ENCODE data around the gene PREX1.

Gene PREX1

DNA sequence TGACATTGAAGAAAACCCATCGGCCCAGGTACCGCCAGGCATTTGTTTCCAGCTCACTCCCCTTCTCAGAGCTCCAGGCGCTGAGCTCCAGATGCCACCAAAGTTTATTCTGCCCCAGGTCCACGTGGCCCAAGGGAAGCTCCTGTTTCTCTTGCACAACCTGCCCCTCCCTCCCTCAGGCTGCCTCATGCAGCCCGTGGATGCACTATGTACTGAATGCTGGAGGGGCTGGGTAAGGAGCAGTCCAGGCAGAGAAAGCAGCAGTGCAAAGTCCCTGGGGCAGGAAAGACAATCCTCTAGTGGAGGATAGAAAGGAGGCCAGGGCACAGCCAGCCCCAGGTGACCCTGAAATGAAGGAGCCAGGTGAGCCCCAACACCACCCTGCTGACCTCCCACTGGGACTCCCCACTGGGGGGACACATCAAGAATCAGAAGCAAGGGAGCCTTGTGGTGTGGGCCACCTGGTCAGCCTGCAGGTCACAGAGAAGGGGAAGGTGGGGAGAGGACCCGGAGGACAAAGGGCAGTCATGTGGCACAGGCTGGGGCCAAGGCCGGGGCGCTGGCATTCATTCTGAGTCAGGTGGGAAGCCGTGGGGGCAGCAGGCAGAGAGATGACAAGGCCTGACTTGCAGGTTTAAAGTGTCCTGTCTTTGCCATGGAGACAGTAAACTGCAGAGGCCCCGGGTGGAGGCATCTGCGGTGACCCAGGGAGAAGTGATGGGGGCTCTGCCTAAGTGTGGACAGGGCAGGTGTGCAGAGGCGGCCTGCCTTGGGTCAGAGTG lies 230.1 kb downstream of the PREX1 start:
- DNase-seq: no peak
- TF ChIP-seq POLR2A (IDR thresholded peaks at IDR 0.05; ENCODE audit: low read length): no peak
- TF ChIP-seq GATA1 (IDR thresholded peaks at IDR 0.05; ENCODE audit: low read depth, low read length): no peak

DNA sequence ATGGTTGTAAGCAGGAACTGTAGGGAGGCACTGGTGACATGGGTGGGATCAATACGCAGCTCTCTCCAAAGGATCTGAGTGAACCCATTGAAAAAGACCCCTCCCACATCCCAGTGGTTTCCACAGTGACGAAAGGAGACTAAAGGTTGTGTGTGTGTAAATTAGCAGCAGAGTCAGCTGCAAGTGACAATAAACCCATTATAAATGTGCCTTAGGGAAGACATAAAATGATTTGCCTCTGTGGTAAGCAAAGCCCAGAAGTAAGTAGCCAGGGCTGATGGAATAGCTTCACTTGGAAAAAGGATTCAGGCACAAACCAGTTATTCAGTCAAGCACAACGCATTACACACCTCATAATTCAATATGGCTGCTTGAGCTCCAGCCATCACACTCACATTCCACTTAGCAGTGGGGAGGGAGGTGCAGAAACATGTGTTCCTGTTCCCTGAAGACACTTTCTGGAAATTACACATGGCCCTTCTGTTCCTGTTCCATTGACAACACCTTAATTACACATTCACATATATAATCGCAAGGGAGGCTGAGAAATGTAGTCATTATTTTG lies 231.4 kb downstream of the PREX1 start:
- TF ChIP-seq POLR2A (IDR thresholded peaks at IDR 0.05; ENCODE audit: low read length): no peak
- no peak for TF ChIP-seq GATA1 (IDR thresholded peaks at IDR 0.05; ENCODE audit: low read depth, low read length)
- DNase-seq: no peak

- TF ChIP-seq POLR2A (IDR thresholded peaks at IDR 0.05; ENCODE audit: low read length) (no peak), GATA1 (IDR thresholded peaks at IDR 0.05; ENCODE audit: low read depth, low read length) (no peak)
These were observed 232.1 kb downstream of the PREX1 start for GRCh38 chr20:48595495-48596333.

DNA sequence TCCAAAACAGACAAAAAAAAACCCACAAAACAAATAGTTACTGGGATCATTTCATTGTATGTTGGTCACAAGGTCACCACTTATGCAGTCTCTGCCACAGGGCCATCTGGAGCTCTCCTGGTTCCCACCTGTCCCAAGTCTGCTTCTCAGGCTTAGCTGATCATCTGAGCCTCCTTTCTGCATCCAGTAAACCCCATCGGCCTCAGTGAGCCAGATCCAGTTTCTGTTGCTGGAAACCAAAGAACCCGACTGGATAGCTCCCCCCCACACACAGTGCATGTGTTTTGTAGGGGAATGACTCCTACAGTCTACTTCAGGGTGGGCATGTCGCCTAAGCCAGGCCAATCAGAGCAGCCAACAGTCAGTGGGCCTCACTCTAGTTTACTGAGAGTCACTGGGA lies 233.3 kb downstream of the PREX1 start:
- no peak for DNase-seq
- TF ChIP-seq POLR2A (IDR thresholded peaks at IDR 0.05; ENCODE audit: low read length) (no peak), GATA1 (IDR thresholded peaks at IDR 0.05; ENCODE audit: low read depth, low read length) (no peak)

More at GRCh38 chr20:48595495-48596333, 232.1 kb downstream of the PREX1 start:
- no peak for DNase-seq

DNA sequence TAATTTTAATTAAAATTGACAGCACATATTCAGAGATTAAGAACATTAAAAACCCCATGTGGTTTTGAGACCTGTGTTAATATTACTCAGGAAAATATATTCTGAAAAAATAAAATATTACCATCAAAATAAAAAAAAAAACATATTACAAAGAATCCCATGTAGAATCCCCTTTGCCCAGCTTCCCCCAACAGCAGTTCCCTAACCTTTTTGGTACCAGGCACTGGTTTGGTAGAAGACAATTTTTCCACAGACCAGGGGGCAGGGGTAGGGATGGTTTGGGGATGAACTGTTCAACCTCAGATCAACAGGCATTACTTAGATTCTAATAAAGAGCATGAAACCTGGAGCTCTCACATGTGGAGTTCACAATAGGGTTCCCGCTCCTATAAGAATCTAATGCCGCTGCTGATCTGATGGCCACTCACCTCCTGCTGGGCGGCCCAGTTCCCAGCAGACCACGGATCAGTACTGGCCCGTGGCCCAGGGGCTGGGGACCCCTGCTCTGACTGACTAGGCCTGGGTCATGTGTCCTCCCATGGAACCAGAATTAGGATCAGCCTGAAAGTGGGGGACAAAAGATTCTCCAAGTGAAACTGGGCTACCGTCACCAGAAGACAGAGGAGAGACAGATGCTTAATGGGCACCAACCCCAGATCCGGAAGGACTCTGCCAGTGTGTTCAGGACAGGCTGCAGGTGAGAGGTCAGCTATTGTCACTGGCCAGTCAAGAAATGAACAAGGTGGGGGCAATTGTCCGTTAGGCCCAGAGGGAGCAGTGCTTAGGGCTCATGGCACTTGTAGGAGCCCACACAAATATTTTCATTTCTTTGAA lies 235.5 kb downstream of the PREX1 start:
- TF ChIP-seq GATA1 (IDR thresholded peaks at IDR 0.05; ENCODE audit: low read depth, low read length) (no peak), POLR2A (IDR thresholded peaks at IDR 0.05; ENCODE audit: low read length) (no peak)
- DNase-seq: no peak

GRCh38 chr20:48586730-48587129 lies 241.1 kb downstream of the PREX1 start:
- no peak for DNase-seq
- TF ChIP-seq POLR2A (IDR thresholded peaks at IDR 0.05; ENCODE audit: low read length) (no peak), GATA1 (IDR thresholded peaks at IDR 0.05; ENCODE audit: low read depth, low read length) (no peak)

DNA sequence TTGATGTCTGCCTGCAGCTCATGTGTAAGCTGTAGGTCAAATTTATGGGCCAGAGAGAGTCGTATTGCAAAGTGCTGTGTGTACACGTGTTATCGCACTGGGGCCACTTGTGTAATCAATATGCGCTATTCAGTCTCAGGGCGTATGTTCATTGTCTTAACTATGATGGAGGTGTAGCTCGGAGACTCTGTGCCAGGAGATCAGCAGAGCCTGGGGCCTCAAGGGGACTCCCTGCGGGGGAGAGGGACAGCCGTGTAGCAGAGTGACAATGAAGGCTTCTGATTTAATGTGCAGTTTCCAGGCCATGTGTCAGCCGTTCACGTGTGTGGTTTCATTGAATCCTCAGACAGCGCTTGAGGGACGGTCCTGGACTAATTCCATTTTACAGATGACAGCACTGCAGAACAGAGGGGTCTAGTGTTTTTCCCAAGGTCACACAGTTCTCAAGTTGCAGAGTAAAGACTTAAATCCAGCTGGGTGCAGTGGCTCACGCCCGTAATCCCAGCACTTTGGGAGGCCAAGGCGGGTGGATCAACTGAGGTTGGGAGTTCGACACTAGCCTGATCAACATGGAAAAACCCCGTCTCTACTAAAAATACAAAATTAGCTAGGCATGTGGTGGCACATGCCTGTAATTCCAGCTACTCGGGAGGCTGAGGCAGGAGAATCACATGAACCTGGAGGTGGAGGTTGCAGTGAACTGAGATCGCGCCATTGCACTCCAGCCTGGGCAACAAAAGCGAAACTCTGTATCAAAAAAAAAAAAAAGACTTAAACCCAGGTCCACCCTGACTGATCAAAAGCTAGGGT lies 242.5 kb downstream of the PREX1 start:
- TF ChIP-seq GATA1 (IDR thresholded peaks at IDR 0.05; ENCODE audit: low read depth, low read length): no peak
- no peak for TF ChIP-seq POLR2A (IDR thresholded peaks at IDR 0.05; ENCODE audit: low read length)
- no peak for DNase-seq

DNA sequence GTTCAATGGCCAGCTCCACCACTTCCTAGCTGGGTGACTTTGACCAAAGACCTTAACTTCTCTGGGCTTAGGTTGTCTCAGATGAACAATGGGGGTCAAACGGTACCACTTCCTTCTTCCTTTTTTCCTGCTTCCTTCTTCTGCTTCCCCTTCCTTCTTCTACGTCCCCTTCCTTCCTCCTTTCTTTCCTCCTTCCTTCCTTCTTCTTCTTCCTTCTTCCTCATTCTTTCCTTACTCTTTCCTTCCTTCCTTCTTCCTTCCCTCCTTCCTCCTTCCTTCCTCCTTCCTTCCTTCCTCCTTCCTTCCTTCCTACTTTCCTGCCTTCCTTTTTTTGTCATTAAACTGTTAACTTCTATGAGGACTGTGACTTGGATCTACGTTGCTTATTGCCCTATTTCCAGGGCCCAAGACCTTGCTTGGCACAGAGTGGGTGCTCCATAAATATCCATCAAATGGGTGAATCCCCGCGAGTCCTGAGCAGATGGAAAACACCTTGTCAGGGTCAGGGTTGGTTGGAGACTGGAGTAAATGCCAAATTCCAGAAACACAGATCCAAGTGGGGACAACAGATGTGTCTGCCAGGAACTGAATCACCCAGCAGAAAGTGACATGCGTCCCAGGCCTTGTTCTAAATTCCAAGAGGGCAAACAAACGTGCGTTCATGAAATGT lies 243.3 kb downstream of the PREX1 start:
- no peak for TF ChIP-seq GATA1 (IDR thresholded peaks at IDR 0.05; ENCODE audit: low read depth, low read length)
- no peak for DNase-seq

DNA sequence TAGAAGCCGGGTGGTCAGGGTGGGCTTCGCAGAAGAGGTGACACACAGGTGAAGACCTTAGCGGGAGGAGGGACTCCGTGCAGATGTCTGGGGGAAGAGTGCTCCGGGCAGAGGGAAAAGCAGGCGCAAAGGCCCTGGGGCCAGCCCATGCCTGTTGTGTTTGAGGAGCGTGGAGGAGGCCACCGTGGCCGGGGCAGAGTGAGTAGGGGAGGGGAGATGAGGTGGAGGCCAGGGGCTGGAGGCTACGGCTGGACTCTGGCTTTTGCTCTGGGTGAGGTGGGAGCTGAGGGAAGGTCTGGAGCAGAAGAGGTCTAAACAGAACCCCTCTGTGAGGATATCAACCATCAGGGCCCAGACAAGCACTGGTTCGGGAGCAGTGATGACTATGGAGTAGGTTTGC lies 244.0 kb downstream of the PREX1 start:
- no peak for TF ChIP-seq POLR2A (IDR thresholded peaks at IDR 0.05; ENCODE audit: low read length)
- TF ChIP-seq GATA1 (IDR thresholded peaks at IDR 0.05; ENCODE audit: low read depth, low read length): no peak
- no peak for DNase-seq

GRCh38 chr20:48583171-48583570 lies 244.6 kb downstream of the PREX1 start:
- DNase-seq: no peak
- TF ChIP-seq GATA1 (IDR thresholded peaks at IDR 0.05; ENCODE audit: low read depth, low read length) (no peak), POLR2A (IDR thresholded peaks at IDR 0.05; ENCODE audit: low read length) (no peak)

- no peak for DNase-seq
- no peak for TF ChIP-seq GATA1 (IDR thresholded peaks at IDR 0.05; ENCODE audit: low read depth, low read length)
- TF ChIP-seq POLR2A (IDR thresholded peaks at IDR 0.05; ENCODE audit: low read length): no peak
These were observed 245.2 kb downstream of the PREX1 start for GRCh38 chr20:48582673-48582985.

DNA sequence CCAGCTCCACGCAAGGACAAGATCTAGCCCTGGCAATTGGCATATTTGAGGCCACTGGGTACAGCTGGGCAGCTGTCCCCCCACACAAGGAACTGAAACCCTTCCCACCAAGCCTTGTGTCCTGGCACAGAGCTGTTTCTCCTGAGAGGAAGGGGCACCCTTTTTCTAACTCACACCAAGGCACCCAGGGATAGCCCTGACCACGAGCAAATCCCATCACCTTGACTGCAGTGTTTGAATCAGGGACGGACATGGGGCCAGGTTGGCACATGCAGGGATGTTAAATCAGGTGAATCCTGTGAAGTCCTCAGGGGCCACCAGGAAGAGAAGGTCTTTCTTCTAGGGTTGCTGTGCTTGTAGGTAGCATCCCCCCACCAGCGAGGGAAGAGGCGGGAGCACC lies 246.6 kb downstream of the PREX1 start:
- DNase-seq: no peak
- no peak for TF ChIP-seq GATA1 (IDR thresholded peaks at IDR 0.05; ENCODE audit: low read depth, low read length)
- TF ChIP-seq POLR2A (IDR thresholded peaks at IDR 0.05; ENCODE audit: low read length): no peak

All from erythroblast (primary cell).